BJ (cell line): Measurements from ENCODE around the gene PTK7. TPM values are rescaled to one million over a fixed set of nuclear protein-coding genes. Genes with fewer than 3 reads are reported as not detected.

Experiments used
- CTCF ChIA-PET: fragments of 350-600 bp; formaldehyde crosslinking; extraction: SDS; loops from one replicate; lab custom pipeline; 2021; ENCODE audit warnings: antibody characterized with exemption, inconsistent platforms; lab: Yijun Ruan, JAX
- POLR2A ChIA-PET: fragments of 300-600 bp; sonication (Branson Sonifier 250); formaldehyde crosslinking; extraction: SDS; loops from one replicate; lab custom pipeline; 2021; ENCODE audit warnings: antibody characterized with exemption; lab: Charles Lee
- DNase-seq: peaks from one replicate; pipeline ENCODE4 v3.0.0-alpha.2; 2011; ENCODE audit warnings: low read depth
- H3K27me3 ChIP-seq: 2 replicates; pipeline ENCODE4 v1.6.0; 2011; ENCODE audit warnings: low read length; ENCODE audit not compliant: control insufficient read depth, insufficient read depth
- H3K36me3 ChIP-seq: 2 replicates; pipeline ENCODE4 v1.5.1; 2011; ENCODE audit warnings: low read length; ENCODE audit not compliant: control insufficient read depth, insufficient read depth
- H3K4me3 ChIP-seq: 2 replicates; pipeline ENCODE4 v1.5.1; 2011; ENCODE audit warnings: low read depth, mild to moderate bottlenecking, control low read depth, low read length
- polyA plus RNA-seq: library from polyadenylated mRNA; depleted of rRNA; stranded (reverse); fragments of >200 nt; gene quantifications from 2 replicates; pipeline ENCODE4 v1.2.3, GENCODE V29; 2011
- TF ChIP-seq, protein P1 (sequence below): IDR thresholded peaks from 2 replicates; pipeline ENCODE4 v1.5.1; 2011; ENCODE audit warnings: low read depth, mild to moderate bottlenecking, control low read depth, inconsistent platforms, low read length, moderate library complexity; ENCODE audit not compliant: insufficient read depth

The PTK7 gene
- polyA plus RNA-seq, 1 experiment, result 362 TPM

DNA sequence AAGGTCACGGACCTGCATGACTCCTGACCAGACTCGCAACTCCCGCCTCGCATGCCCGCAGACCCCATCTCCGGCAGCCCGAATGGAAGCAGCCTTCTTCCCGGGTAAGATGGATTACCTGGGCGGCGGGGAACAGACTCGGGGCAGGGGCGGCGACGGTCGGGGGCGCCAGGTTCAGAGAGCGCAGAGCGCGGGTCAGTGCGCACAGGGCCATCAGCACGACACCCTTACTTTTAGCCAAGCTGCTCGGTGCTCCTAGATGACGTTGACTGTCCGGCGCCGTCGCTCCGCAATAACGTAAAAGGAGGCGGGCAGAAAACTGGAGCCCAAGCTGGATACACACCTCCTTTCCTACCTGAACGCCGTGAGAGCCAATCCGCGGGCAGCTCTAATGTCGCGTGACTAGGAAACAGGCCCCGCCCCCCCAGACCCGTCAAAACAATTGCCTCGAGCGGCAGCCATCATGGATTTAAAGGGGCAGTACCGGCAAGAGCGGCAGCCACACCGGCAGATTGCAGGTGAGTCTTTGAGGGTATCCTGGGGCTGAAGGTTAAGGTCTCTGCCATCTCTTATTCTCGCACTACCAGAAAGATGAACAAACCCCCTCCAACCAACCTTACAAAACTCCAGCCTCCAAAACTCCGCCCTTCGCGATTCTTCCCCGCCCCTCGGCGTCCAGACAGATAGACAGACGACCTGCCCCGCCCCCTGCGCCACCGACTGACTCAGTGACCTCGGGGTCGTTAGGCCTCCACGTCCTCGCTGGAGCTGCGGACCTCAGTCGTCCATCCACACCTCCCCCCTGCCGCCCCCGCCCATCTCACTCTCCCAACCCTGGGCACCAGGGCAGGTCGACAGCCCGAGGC is 16.7 kb upstream of the PTK7 start, which contains the start of the genes KLC4 and MRPL2:
Gene KLC4, plus strand, starts transcription at position 464 of the 866 bp plus-strand sequence. CDS start 1,705 bp downstream, outside the sequence.
Gene MRPL2, minus strand, starts transcription at position 267 of the 866 bp plus-strand sequence. Its CDS starts 53 bp downstream, at position 214.
- CTCF ChIA-PET, result interaction anchor here (1.0 to 3.7 kb wide), 5 partner anchors 10 to 115 kb away, joined by 4 to 25 read pairs (median 5); no protein-coding TSS in a partner anchor

GRCh38 chr6:43060034-43060754 is 15.9 kb upstream of the PTK7 start:
- no peaks in the 10 kb centered on the region for H3K36me3 ChIP-seq
- TF ChIP-seq, protein P1, sequence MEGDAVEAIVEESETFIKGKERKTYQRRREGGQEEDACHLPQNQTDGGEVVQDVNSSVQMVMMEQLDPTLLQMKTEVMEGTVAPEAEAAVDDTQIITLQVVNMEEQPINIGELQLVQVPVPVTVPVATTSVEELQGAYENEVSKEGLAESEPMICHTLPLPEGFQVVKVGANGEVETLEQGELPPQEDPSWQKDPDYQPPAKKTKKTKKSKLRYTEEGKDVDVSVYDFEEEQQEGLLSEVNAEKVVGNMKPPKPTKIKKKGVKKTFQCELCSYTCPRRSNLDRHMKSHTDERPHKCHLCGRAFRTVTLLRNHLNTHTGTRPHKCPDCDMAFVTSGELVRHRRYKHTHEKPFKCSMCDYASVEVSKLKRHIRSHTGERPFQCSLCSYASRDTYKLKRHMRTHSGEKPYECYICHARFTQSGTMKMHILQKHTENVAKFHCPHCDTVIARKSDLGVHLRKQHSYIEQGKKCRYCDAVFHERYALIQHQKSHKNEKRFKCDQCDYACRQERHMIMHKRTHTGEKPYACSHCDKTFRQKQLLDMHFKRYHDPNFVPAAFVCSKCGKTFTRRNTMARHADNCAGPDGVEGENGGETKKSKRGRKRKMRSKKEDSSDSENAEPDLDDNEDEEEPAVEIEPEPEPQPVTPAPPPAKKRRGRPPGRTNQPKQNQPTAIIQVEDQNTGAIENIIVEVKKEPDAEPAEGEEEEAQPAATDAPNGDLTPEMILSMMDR, result no peak
- ChIA-PET POLR2A (no interaction called here), CTCF (interaction anchor here (0.6 to 3.7 kb wide), 7 partner anchors 9 to 114 kb away, joined by 3 to 25 read pairs (median 4); no protein-coding TSS in a partner anchor)
- DNase-seq, result no peak
- H3K4me3 ChIP-seq, result peak overlapping the region; percentile 71
- no peaks in the 10 kb centered on the region for H3K27me3 ChIP-seq

More for the DNA sequence above, 16.7 kb upstream of the PTK7 start, which contains the start of the genes KLC4 and MRPL2:
- POLR2A ChIA-PET, result interaction anchor here (0.6 to 0.8 kb wide), 2 partner anchors 18 to 102 kb away, joined by 3 to 4 read pairs; no protein-coding TSS in a partner anchor
- peak; percentile 96 for DNase-seq
- TF ChIP-seq, protein P1, result no peak
- H3K4me3 ChIP-seq, result peak within 1 kb of the TSS; percentile 71
- H3K36me3 ChIP-seq, result no peaks in the 10 kb centered on the region
- no peaks in the 10 kb centered on the region for H3K27me3 ChIP-seq

GRCh38 chr6:43060755-43061633 is 15.1 kb upstream of the PTK7 start:
- no peak for DNase-seq
- H3K36me3 ChIP-seq, result peaks cover 3% of the 10 kb centered on the region; the same call in 1 of the 2 replicates
- peak overlapping the region; percentile 71; the same call in 1 of the 2 replicates for H3K4me3 ChIP-seq
- ChIA-PET CTCF (interaction anchor here (0.6 to 3.7 kb wide), 8 partner anchors 8 to 113 kb away, joined by 3 to 25 read pairs (median 4); no protein-coding TSS in a partner anchor), POLR2A (no interaction called here)
- TF ChIP-seq, protein P1, result no peak
- no peaks in the 10 kb centered on the region for H3K27me3 ChIP-seq

- Histone ChIP-seq H3K27me3 (no peaks in the 10 kb centered on the region), H3K36me3 (peaks cover 7% of the 10 kb centered on the region; the same call in 1 of the 2 replicates), H3K4me3 (no peak overlapping the region)
- no peak for DNase-seq
- ChIA-PET POLR2A (no interaction called here), CTCF (interaction anchor here (0.8 to 3.7 kb wide), 2 partner anchors 64 to 81 kb away, joined by 3 to 25 read pairs; no protein-coding TSS in a partner anchor)
- TF ChIP-seq, protein P1, result no peak
Observed at GRCh38 chr6:43061861-43062260, 14.3 kb upstream of the PTK7 start.
